DMS79 (cell line): Measurements from ENCODE around the gene BEND2.
"Not testable (repeated sequence)": the region's sequence is repeated elsewhere in the genome, so short reads cannot be mapped to it uniquely, and the experiment has no call there.

Experiments used
- DNase-seq: peaks from one replicate; lab custom pipeline; 2025; lab: John Stamatoyannopoulos, UW

Gene BEND2

DNA sequence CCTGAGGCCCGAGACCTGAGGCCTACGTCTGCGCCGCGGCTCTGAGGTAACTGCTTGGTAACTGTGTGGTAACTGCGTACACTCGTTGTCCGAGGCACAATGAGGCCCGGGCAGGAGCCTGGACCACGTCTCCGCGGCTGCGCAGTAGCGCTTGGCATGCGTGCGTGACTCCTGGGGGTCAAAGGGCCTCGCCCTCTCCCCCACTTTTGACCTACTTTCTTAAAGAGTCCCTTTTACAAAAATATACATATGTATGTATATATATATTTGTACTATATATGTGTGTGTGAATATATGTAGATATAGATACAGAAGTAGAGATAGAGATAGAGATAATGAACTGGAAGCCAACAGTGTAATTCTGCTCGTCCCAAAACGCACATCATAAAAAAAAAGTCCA lies at the start of gene BEND2:
TSS of gene BEND2 (minus strand) at position 101 of the 400 bp plus-strand sequence. CDS start 136 bp downstream, outside the sequence.
- DNase-seq: no peak

DNA sequence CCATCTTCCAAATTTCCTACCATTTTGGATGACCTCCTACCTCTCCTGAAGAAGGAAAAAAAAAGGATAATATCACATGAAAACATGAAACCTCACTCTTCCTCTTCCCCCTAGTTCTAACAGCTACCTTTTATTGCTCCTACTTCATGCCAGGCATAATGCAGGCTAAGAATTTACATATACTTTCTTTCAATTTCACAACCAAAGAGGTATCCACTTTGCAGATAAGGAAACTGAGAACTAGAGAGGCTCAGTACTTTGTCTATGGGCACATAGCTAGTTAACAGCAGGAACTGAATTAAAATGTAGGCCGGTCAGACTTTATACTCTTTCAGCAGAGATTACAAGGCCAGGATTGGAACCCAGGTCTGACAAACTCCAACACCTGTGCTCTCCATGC lies 34.4 kb upstream of the BEND2 start:
- DNase-seq: no peak

DNA sequence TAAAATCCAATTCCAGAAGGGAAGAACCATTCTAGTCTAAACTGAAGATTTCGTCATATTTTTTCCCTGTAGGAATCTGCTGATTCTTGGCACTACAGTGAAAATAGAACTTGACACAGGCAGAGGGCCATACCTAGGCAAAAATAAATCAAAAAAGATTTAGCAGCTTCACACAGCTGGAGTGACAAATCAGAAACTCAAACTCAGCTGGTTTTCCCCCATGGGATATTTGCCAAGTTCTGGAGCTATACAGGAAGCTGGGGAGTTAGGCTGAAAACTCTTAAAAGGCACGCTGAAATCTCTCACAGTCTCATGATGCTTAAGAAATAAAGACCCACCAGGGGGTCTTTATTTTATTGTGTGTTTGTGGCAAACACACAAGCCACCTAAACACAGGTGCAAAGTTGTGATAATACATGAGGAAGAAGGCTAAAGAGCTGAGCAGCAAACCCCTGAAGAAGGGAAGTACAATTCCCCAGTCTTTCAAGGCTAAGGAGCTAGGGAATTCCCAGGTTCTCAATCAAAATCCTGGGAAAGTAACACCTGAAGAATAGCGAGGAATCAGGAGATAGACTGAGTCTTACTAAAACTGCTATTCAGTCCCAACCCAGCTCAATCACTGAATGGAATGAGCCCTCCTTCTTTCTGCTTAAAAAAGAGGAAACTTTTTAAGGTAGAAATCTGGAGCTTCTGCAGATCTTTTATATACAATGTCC lies 32.1 kb upstream of the BEND2 start:
- no peak for DNase-seq

DNA sequence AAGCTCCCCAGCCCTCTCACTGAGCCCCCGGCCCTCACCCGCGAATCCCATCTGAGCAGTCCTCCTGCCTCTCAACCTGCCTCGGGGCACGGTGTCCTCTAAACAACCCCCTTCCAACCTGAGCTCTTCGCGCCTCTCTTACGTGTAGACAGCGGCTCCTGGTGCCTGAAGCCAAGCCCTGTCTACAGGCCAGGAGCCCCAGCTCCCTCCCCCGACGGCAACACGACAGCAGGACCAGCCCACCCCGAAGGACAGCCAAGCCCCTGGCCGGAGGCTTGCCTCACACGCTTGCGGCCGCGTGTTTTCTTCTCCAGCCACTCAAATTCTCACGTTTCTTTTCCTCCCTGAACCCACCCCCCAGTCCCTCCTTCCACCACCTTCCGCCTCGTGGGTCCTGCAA lies 9.0 kb upstream of the BEND2 start:
- DNase-seq: not testable (repeated sequence)

GRCh38 chrX:18228069-18228468 lies 7.4 kb upstream of the BEND2 start:
- DNase-seq: no peak

DNA sequence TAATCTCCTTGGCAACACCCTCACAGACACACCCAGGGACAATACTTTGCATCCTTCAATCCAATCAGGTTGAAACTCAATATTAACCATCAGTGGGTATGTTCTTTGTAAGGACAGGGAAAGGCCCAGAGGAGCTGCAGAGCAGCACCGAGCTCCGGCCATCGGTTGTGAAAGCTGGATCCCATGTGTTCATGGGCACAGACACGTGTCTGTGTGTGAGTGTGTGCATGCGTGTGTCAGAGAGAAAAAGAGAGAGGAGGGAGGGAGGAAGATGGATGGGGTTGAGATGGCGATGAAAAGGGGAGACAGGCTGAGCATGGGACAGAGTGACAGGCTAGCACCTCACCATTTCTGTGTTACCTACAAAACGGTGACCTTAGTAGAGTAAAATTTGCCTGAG lies 6.8 kb upstream of the BEND2 start:
- DNase-seq: no peak

DNA sequence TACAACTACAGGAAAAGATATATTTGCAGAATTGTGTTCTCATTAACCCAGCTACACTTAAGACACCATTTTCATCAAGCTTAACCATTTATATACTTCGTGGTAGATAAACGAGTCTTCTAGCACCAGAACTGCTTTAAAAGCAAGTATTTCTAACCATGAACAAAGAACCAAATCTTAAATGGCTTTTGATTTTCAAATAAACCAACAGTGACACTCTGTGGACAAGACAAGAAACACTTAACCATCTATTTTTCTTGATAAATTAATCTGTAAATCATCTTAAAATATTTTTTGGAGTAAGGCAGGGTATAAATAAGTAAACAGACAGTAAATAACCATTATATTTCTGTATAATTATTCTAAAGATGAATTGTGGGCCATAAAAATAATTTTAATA lies 10.2 kb downstream of the BEND2 start:
- no peak for DNase-seq

- DNase-seq: no peak
These were observed 14.0 kb downstream of the BEND2 start for GRCh38 chrX:18206657-18207056.

- DNase-seq: no peak
These were observed 17.1 kb downstream of the BEND2 start for GRCh38 chrX:18203631-18204030.

DNA sequence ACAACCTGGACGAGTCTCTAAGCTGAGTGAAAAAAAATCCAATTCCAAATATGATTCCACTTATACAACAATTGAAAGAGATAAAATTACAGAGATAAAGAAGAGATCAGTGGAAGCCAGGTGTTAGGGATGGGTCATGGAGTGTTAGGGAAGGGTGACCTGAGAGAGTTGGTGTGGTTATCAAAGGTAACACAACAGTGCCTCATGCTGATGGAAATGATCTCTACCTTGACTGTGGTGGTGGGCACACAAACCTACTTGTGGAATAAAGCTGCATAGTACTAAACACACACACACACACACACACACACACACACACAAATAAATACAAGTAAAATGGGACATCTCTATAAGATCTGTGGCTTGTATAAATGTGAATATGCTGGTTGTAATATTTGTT lies 26.0 kb downstream of the BEND2 start:
- DNase-seq: no peak

- no peak for DNase-seq
These were observed 41.2 kb downstream of the BEND2 start for GRCh38 chrX:18179446-18179845.

DNA sequence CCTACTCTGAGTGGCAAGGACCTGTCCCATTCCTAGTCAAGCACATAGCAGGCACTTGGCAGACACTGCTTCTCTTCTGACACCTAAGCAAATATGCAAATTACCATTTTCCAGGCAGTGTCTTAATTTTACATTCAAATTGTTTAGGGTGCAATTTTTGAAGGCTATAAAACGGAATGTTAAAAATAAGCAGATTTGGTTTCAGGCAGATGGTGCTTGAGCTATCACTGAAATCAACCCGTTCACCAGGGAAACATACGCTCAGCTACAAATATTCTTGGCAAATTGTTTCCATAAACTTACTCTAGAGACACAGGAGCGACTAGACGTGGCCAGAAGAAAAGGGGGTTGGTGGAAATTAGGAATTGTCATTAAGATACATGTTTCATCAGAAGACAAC lies 45.7 kb downstream of the BEND2 start:
- no peak for DNase-seq

DNA sequence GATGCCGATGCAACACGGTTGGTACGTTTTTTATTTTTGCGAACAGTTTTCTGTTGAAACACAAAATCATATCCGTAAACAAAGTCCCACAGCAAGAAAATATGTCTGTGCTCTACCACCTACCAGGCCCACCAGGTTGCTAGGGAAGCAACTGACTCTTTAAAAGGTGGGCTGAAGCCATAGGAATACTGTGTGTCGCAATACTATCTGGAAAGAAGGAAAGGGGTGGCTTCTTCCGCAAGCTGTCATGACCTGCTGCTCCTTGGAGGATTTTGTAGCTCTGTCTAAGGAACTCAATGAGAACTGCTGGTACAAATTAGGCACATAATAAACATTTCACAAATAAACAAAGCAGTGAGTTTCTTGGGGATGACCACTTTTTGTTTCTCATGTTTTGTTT lies 46.5 kb downstream of the BEND2 start:
- DNase-seq: no peak

GRCh38 chrX:18173494-18174180 lies 47.0 kb downstream of the BEND2 start:
- peak; percentile 11 for DNase-seq

DNA sequence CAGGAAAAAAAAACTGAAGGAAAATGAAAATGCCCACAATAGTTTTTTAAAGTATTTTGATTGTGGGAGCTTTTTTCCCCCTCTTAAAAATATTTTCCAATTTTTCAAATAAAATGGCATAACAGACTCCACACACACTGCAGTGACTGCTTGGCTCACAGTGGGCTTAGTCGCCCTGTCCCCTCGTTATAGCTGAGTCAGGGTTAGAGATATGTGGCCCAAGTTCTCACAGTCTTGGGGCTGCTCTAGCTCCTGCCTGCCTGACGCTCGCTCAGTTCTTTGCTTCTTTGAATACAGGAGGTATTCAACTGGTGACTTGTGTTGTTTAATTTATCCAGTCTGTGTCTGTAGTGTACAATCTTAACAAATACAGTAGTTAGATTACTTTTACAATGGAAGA lies 47.7 kb downstream of the BEND2 start:
- no peak for DNase-seq

DNA sequence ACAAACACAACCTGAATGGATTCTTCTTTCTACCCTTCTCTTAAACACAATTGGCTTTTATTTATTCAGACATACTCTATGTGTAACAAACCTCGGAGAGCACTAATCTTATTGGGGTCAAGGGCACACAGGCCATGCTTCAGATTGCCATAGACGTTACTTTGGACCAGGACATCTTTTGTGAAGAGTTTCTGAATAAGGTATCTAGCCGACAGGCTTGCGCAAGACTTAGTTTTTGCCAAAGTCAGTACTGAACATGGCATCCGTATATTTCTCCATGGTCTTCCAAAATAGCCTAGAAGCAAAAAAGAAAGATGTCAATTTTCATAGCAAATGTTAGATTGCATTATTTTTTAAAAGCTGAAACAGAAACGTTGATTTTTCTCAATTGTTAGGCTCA lies 49.8 kb downstream of the BEND2 start:
- DNase-seq: no peak

DNA sequence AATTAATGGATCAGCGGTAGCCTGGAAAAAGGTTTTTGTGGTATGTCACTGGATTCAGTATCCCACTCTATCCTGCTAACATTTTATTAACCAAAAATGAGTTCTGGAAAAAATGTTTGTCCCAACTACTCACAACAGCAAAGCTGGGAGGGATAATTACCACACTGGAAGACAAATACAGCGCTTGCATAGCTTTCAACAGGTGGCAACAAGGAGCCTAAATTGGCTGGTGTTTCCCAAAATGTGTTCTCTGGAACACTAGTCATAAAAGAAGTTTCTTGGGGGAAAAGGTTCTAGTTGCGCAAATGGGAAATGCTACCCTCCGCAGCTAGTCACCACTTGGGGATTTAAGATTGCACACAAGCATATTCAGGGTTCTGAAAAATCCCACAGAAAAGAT lies 54.6 kb downstream of the BEND2 start:
- DNase-seq: no peak

DNA sequence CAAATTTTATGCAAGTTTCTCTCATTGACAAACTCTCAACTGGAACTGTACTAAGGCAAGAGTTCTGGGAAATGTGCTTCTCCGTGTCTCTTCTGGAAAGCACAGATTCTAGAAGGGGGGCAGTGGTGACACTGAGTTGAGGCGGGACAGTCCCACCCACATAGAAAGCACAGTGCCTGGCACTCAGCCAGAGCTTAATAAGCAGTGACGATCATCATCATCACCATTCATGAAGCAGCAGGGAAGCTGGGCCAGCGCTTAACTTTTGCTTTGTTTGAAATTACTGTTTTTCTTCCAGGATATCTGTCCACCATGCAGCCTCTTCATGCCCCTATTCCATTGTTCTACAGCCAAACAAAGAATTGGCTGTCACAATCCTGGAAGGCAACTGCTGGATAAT lies 60.3 kb downstream of the BEND2 start:
- DNase-seq: no peak

DNA sequence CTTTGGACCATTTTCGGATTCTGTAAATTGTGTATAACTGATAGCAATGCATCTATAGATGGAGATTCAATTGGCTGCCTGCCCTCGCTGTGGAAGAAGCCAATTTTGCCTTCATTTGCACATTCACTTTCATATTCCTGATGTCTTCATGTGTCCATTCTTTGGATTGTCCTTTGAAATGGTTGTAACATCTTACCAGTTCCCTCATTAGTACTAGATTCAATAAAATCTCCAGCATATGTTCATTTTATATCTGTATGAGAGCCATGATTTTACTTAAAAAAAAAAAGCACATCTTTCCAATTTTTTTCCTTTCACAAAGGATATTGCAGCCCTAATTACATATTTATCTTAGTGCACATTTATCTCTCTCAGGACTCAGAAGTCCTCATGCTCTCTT lies 61.7 kb downstream of the BEND2 start:
- DNase-seq: no peak

GRCh38 chrX:18151649-18152048 lies 69.0 kb downstream of the BEND2 start:
- no peak for DNase-seq

- no peak for DNase-seq
These were observed 69.5 kb downstream of the BEND2 start for GRCh38 chrX:18151157-18151556.

GRCh38 chrX:18149454-18149853 lies 71.2 kb downstream of the BEND2 start:
- DNase-seq: no peak

GRCh38 chrX:18146954-18147353 lies 73.7 kb downstream of the BEND2 start:
- DNase-seq: no peak

- no peak for DNase-seq
These were observed 74.7 kb downstream of the BEND2 start for GRCh38 chrX:18146009-18146408.
